Hepatocyte (in vitro differentiated cells): ENCODE measurements around the gene SLC38A10. TPM values are rescaled to one million over a fixed set of nuclear protein-coding genes. Genes with fewer than 3 reads are reported as not detected.

Experiments
- DNase-seq: peaks from one replicate; pipeline ENCODE4 v3.0.0-alpha.2; 2016; ENCODE audit warnings: low spot score
- H2AFZ ChIP-seq: fragments of 200-600 bp; sonication (generic); 2 replicates; pipeline ENCODE4 v1.6.0; 2016; ENCODE audit warnings: antibody characterized with exemption, mild to moderate bottlenecking
- H3K27ac ChIP-seq: fragments of 200-600 bp; sonication (generic); 2 replicates; pipeline ENCODE4 v1.5.1; 2016; ENCODE audit warnings: mild to moderate bottlenecking
- H3K27me3 ChIP-seq: fragments of 200-600 bp; sonication (generic); 2 replicates; pipeline ENCODE4 v1.6.1; 2016
- H3K36me3 ChIP-seq: fragments of 200-600 bp; sonication (generic); replicated peaks from 2 replicates; pipeline ENCODE4 v1.5.1; 2016; ENCODE audit warnings: low read depth; ENCODE audit not compliant: insufficient read depth
- H3K4me1 ChIP-seq: fragments of 200-600 bp; sonication (generic); 2 replicates; pipeline ENCODE4 v1.5.1; 2016; ENCODE audit warnings: mild to moderate bottlenecking, moderate library complexity; ENCODE audit not compliant: insufficient read depth
- H3K4me2 ChIP-seq: fragments of 200-600 bp; sonication (generic); 2 replicates; pipeline ENCODE4 v1.6.0; 2016
- H3K4me3 ChIP-seq: fragments of 200-600 bp; sonication (generic); 2 replicates; pipeline ENCODE4 v1.5.1; 2016; ENCODE audit warnings: mild to moderate bottlenecking
- H3K79me2 ChIP-seq: fragments of 200-600 bp; sonication (generic); 2 replicates; pipeline ENCODE4 v1.6.0; 2017; ENCODE audit warnings: mild to moderate bottlenecking
- H3K9me2 ChIP-seq: fragments of 200-600 bp; sonication (generic); replicated peaks from 2 replicates; pipeline ENCODE4 v1.6.0; 2017; ENCODE audit warnings: mild to moderate bottlenecking; ENCODE audit not compliant: insufficient read depth
- H3K9me3 ChIP-seq: fragments of 200-600 bp; sonication (generic); 2 replicates; pipeline ENCODE4 v1.5.1; 2016; ENCODE audit warnings: low read depth, mild to moderate bottlenecking
- H4K20me1 ChIP-seq: fragments of 200-600 bp; sonication (generic); 2 replicates; pipeline ENCODE4 v1.6.0; 2016; ENCODE audit warnings: mild to moderate bottlenecking; ENCODE audit not compliant: insufficient read depth, poor library complexity, severe bottlenecking
- CTCF ChIP-seq: fragments of 200-600 bp; sonication (generic); IDR thresholded peaks from 2 replicates; pipeline ENCODE4 v1.5.1; 2016; ENCODE audit warnings: antibody characterized with exemption, mild to moderate bottlenecking; ENCODE audit not compliant: poor library complexity
- EZH2 ChIP-seq: fragments of 200-600 bp; sonication (generic); IDR thresholded peaks from 2 replicates; pipeline ENCODE4 v1.6.1; 2016; ENCODE audit warnings: antibody characterized with exemption, mild to moderate bottlenecking, borderline replicate concordance
- EZH2phosphoT487 ChIP-seq: fragments of 200-600 bp; sonication (generic); IDR thresholded peaks from one replicate; pipeline ENCODE4 v1.6.1; 2018; ENCODE audit warnings: antibody characterized with exemption, mild to moderate bottlenecking, low read depth, moderate library complexity; ENCODE audit not compliant: unreplicated experiment, severe bottlenecking
- WGBS: methylation state at CpG from one replicate; pipeline ENCODE4 v1.1.6; 2016; ENCODE audit warnings: low lambda C conversion rate; ENCODE audit errors: missing lambda C conversion rate; 5-methylcytosine and 5-hydroxymethylcytosine counted together
- polyA plus RNA-seq: library from polyadenylated mRNA; unstranded; fragments of >200 nt; fragmentation: Nextera tagmentation; extraction: Ambion mirVana; gene quantifications from 2 replicates; pipeline ENCODE4 v1.2.1, GENCODE V29; 2016
- total RNA-seq: library from RNA; depleted of rRNA; stranded (reverse); fragments of >200 nt; gene quantifications from 2 replicates; pipeline ENCODE4 v1.2.3, GENCODE V29; 2014

Gene SLC38A10
- total and polyA plus RNA-seq, 2 experiments from 2014 or later, result 91.4 to 124 TPM

GRCh38 chr17:81317530-81317821 lies 22.4 kb upstream of the SLC38A10 start:
- no peak for DNase-seq
- H3K79me2 ChIP-seq, result no peaks in the 10 kb centered on the region
- no peak overlapping the region for H2AFZ ChIP-seq
- 74% methylated on average over 10 of the region's 10 CpGs for whole genome bisulfite sequencing
- peaks cover 23% of the 10 kb centered on the region for H3K4me1 ChIP-seq
- no peaks in the 10 kb centered on the region for H3K9me2 ChIP-seq
- no peaks in the 10 kb centered on the region for H3K9me3 ChIP-seq
- no peak overlapping the region for H3K27ac ChIP-seq
- no peak overlapping the region for H3K4me2 ChIP-seq
- no peaks in the 10 kb centered on the region for H3K36me3 ChIP-seq
- H3K27me3 ChIP-seq, result no peaks in the 10 kb centered on the region
- H3K4me3 ChIP-seq, result no peak overlapping the region
- H4K20me1 ChIP-seq, result no peaks in the 10 kb centered on the region
- TF ChIP-seq EZH2phosphoT487 (no peak), EZH2 (no peak), CTCF (no peak)

GRCh38 chr17:81315885-81316391 lies 20.8 kb upstream of the SLC38A10 start:
- no peak overlapping the region for H3K4me3 ChIP-seq
- no peak overlapping the region for H2AFZ ChIP-seq
- DNase-seq, result no peak
- no peak overlapping the region for H3K4me2 ChIP-seq
- WGBS, result 83% methylated on average over 17 of the region's 20 CpGs
- H3K27ac ChIP-seq, result no peak overlapping the region
- H3K9me2 ChIP-seq, result no peaks in the 10 kb centered on the region
- no peaks in the 10 kb centered on the region for H3K79me2 ChIP-seq
- no peak for TF ChIP-seq EZH2phosphoT487
- no peak for TF ChIP-seq EZH2
- TF ChIP-seq CTCF, result no peak
- H3K4me1 ChIP-seq, result peaks cover 27% of the 10 kb centered on the region
- H3K9me3 ChIP-seq, result no peaks in the 10 kb centered on the region
- no peaks in the 10 kb centered on the region for H3K36me3 ChIP-seq
- H3K27me3 ChIP-seq, result no peaks in the 10 kb centered on the region
- no peaks in the 10 kb centered on the region for H4K20me1 ChIP-seq

GRCh38 chr17:81315129-81315884 lies 20.2 kb upstream of the SLC38A10 start:
- Histone ChIP-seq H3K27me3 (no peaks in the 10 kb centered on the region), H4K20me1 (no peaks in the 10 kb centered on the region), H3K9me2 (no peaks in the 10 kb centered on the region), H3K4me2 (no peak overlapping the region), H3K79me2 (no peaks in the 10 kb centered on the region), H3K4me3 (no peak overlapping the region), H3K27ac (no peak overlapping the region), H3K4me1 (peaks cover 33% of the 10 kb centered on the region), H3K9me3 (no peaks in the 10 kb centered on the region), H3K36me3 (no peaks in the 10 kb centered on the region), H2AFZ (no peak overlapping the region)
- DNase-seq, result no peak
- 91% methylated on average over 18 of the region's 19 CpGs for WGBS
- TF ChIP-seq EZH2phosphoT487, result no peak
- no peak for TF ChIP-seq EZH2
- TF ChIP-seq CTCF, result no peak
